Measurements from ENCODE around the gene TIMP3.

Gene TIMP3

GRCh38 chr22:32801537-32802236 lies at the start of gene TIMP3:
TIMP3 (plus strand) TSS chr22:32801705; CDS start chr22:32802002, 297 bp downstream.
- DNase-seq = no peak

DNA sequence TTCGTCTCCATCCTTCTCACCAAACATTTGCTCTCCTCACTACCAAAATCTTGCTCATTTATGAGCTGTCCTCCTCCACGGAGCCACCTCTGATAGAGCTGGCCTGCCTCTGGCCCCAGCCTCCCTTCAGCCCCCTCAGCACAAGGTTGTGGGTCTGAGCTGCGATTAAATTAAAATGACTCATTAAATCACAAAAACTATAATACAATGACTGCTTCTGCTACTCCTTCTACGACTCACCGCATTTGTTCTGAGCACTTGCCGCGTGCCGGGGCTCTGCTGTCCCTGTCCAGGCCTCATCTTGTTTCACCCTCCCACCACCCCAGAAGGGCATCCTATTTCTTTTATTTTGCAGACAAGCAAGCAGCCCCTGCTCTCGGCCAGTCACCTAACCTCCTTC lies 49.2 kb upstream of the TIMP3 start:
- DNase-seq = no peak

DNA sequence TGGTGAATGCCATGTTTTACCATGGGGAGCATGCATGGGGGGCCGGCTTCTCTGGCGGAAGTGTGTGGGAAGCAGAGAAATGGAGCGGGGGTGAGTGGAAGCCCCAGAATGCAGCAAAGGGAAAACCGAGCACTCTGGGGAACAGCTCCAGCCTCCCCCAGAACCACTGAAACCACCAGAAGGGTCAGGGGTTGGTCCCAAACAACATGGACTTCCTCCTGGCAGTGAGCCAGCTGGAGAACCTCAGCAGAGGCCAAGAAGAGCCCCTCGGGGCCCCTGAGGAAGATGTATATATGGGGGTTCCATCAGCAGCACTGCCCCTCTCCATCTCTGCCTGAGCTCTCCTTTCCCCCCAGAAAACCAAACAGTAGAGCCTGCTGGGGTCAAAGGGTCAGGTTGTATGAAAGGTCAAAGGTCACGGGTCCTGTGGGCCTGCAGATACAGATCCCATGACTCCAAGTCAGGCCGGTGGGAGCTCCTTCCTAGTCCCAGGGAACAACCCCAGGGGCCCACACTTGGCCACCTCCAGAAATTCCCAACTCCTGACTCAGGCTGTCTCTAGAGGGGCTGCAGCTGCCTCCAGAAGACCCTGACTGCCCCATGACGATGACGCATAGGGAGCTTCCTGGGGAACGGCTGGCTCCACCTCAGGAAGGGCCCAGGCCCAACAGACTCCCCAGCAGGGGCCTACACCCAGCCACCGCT lies 48.5 kb upstream of the TIMP3 start:
- no peak for DNase-seq

GRCh38 chr22:32753591-32753990 lies 47.9 kb upstream of the TIMP3 start:
- no peak for DNase-seq

DNA sequence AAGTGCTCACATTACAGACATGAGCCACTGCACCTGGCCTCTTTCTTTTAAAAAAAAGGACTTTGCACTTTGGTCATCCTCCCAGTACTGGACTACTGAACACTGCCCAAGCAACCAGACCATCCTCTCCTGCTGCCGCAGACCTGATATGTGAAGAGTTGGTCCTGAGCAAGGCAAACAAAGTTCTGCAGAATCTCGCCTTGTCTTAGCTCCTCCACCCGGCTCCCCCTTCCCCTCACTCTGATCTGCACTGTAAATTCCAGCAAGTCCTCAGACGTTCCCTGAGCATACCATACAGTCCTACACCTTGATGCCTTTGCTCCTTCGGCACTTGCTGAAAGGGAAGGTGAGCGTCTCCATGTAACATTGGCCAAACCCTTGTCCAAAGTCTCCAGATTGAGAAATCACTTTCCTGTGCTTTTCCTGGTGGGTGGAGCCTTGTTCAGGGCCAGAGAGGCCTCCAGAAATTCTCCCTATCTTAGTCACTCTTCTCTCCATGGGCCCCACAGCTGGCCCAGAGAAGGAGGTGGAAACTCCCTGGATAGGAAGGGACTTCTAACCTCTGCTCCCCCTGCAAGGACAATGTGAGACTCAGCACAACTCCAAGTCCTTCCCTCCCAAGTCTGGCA lies 47.0 kb upstream of the TIMP3 start:
- no peak for DNase-seq

- DNase-seq = peak; percentile 23
These were observed 44.3 kb upstream of the TIMP3 start for GRCh38 chr22:32757086-32757762.

DNA sequence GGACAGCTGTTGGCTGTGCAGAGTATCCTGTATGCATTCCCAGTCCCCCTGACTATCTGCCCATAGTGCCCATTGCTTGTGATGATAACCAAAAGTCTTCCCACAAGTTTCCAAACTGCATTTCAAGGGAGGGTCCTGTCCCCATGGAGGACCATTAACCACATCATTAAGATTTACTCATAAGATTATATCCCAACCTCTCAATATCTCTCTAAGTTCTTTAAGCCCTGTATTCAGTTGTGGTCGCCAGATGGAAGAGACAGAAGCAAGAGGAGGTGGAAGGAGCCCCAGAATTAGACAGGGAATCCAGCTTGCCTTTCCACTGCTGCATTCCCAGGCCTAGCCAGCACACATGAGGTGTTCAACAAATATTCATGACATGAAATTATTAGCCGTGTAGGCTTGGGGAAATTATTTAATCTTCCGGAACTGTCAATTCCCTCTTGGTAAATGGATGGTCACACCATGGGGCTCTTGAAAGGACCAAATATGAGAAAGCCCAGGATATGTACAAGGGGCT lies 42.6 kb upstream of the TIMP3 start:
- DNase-seq = no peak

DNA sequence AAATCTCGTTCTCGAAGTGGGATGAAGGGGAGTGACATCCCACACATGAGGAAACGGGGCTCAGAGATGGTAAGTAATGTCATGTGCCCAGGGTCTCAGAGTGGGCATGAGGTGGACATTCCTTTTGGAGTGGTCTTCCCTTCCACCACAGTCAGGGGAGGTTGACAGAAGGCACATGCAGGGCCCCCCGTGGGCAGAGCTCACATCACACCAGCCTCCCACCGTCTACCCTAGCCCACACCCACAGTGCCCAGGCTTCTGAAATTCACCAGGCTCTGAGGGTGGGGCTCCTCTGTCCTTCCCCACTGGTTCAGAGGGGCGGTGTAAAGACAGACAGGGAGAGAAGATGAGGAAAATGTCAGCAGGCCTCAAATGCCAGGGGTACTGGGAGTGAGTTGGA lies 41.1 kb upstream of the TIMP3 start:
- no peak for DNase-seq

DNA sequence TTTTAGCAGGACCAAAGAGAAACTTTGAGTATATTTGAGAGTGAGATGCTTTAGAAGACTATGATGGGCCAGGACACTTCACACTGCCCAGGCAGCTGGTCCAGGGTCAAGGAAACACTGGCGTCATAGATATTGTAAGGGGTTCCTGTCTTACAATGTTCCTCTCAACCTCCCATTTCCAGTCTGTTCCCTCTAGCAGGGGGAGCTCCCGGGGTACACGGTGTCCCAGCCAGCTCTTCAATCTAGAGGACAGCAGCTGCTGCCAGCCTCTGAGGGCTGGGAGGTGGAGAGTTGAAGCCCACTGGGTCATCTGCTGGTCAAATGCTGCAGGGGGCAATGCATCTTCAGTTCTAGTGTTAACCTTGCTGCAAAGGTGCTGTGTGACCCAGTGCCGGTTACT lies 40.7 kb upstream of the TIMP3 start:
- no peak for DNase-seq

DNA sequence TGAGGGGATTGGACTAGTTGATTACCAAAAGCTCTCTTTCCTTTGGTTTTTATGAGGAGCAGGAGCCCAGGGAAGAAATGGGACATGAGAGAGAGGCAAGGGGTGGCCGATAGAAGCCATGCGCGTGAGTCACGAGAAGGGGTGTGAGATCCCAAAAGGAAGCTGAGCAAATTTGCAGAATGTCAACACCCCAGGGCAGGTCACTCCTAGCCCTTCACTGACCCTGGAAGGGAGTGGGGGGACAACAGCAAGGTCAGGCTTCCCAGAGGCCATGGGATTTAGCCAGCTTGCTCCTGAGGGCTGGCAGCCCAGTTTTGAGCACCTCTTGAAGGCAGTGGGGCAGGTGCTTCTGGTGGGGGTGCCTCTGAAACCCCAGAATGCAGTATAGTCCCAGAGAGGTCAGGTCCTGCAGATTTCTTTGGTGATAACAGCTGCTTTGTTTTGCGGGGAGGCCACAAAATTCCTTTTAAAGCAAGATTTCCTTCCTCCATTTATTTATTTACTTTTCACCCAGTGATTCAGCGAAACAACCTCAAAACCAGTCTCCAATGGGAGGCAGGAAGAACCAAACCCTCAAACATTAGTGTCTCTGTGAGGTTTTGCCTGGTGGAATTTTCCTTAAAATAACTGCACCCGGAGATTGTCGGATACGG lies 40.1 kb upstream of the TIMP3 start:
- no peak for DNase-seq

DNA sequence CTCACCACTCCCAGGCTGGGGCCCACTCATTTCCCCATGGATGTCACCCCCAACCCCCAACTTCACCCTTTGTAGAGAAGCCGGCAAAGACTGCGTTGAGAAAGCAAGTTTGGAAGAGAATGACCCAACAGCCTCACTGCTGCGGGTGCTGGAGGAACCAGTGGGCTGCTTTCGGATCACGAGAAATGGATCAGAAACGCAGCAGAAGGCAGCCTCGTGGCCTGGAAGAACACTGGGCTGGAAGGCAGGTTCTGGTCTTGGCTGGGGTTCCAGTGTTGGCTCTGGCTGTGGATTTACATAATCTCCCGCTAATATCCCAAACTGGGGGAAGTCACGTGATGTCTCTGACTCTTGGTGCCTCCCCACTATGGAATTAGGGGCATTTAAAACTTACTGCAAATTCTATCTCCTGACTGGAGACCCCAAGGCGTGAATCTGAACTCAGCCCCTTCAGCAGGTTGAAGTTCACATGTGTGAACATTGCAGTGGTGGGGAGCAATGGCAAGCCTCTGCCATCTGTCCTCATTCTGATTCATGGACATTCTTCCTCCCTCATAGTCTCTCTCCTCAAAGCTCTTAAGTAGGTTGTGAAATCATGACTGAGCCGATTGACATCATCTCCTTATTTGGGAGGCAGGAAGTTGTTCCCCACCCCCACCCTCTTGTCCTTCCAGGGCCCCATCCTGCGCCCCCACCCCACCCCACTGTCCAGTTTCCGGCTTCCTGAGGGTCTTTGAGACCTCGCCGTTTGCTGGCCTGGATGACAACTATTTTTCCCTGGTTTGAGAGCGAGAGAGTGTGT lies 37.0 kb upstream of the TIMP3 start:
- no peak for DNase-seq

DNA sequence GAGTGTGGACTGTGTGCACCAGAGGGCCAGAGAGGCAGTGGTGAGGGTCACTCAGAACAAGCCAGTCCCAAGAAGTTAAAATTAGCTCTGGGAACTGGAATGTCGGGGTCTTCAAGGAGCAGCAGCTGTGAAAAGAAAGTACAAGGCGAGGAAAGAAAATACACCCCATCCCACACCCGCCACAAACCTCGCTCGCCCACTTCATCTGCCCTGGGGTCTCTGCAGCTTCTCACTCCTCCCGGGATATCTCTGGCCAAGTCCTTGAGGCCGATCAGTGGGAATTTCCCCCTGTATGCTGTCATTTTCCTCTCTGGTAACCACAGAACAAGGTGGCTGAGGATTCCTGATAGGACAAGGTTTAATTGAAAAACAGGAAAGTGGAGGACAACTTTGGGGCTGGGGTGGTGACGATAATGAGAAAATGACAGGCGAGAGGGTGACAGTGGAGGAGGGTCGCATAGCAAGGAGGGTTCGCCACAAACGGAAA lies 36.3 kb upstream of the TIMP3 start:
- DNase-seq = no peak

DNA sequence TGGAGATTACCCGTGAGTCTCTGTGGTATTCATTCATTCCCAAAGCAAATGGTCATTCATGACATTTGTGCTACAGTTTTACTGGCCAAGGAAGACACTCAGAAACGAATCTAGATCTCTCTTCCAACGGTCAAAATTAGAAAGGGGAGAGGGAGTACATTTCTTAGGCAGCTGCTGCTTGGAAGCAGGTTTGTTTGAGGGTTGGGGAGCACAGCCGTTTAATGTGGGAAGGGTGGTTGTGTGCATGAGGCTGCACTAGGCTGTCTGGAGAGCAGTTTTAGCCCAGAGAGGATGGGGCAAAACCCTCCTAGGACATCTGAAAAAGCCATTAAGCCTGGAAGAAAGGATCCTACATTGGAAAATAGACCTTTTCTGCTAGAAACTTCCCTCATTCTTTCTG lies 29.7 kb upstream of the TIMP3 start:
- no peak for DNase-seq

DNA sequence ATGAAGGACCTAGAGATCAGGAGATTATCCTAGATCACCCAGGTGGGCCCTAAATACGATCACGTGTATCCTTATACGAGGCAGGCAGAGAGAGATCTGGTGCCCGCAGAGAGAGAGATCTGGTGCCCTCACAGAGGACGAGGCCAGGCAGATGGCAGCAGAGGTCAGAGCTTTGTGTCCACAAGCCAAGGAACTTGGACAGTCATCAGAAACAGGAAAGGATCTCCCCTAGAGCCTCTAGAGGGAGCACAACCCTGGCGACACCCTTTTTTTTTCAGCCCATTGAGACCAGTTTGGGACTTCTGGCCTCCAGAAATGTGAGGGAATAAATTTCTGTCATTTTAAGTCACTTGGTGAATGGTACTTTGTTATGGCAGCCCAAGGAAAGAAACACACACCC lies 25.5 kb upstream of the TIMP3 start:
- DNase-seq = no peak

- no peak for DNase-seq
These were observed 25.1 kb upstream of the TIMP3 start for GRCh38 chr22:32776397-32776796.

GRCh38 chr22:32776802-32777201 lies 24.7 kb upstream of the TIMP3 start:
- no peak for DNase-seq

DNA sequence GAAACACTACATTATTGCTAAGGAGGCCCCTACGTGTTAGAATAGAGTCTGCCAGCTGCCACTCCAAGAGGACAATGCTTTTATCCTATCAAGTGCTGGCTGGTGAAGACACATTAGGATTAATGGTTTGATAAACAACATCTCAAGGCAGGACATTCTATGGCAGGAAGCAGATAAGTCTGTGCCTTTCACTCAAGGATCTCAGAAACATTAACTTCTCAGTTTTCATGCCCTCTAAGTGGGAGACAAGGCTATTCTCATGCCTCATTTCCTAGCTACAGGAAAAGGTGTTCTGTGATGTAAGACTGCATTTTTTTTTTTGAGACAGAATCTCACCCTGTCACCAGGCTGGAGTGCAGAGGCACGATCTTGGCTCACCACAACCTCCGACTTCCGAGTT lies 23.5 kb upstream of the TIMP3 start:
- DNase-seq = no peak

DNA sequence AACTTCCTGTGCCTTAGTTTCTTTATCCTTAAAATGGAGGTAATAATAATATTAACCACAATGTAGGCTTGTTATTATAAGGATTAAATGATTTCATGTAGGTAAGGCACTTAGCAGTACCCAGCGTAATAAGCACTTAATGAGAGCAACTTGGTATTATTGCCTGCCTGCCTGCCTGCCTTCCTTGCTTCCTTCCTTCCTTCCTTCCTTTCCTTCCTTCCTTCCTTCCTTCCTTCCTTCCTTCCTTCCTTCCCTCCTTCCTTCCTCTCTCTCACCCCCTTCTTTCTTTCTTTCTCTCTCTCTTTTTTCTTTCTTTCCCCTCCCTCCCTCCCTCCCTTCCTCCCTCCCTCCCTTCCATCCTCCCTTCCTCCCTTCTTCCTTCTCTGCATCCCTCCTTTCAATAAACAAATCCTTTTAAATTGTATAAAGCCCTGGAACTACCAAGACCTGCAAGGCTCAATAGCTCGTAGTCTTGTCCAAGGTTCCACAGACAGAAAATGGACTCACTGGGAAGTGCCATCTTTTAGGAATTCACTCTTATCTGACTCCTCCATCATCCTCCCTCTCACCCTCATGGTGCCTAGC lies 20.7 kb upstream of the TIMP3 start:
- no peak for DNase-seq

- DNase-seq = no peak
These were observed 19.8 kb upstream of the TIMP3 start for GRCh38 chr22:32781695-32782094.

- DNase-seq = no peak
These were observed 16.0 kb upstream of the TIMP3 start for GRCh38 chr22:32785321-32786026.

DNA sequence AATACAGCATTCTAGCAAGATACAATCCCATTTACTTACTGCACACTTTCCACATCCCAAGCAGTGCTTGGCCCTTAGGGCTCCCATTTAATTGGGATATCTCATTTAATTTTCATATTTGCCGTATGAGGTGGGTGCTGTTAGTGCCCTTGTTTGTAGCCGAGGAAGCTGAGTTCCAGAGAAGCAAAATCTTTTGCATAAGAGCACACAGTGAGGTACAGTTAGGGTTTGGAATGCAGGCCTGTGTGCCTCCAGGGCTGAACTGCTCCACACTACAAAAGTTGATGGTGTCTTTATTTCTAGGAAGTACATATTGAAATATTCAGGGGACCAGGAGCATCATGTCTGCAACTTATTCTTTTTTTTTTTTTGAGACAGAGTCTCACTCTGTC lies 15.5 kb upstream of the TIMP3 start:
- DNase-seq = no peak
